AG04449 (cell line): Measurements from ENCODE around the gene GRAMD2B.

Experiments
- CTCF ChIA-PET: fragments of 350-600 bp; formaldehyde crosslinking; extraction: SDS; loops from one replicate; lab custom pipeline; 2021; ENCODE audit warnings: antibody characterized with exemption; lab: Yijun Ruan, JAX
- POLR2A ChIA-PET: fragments of 400-600, 350-600 bp; formaldehyde crosslinking; extraction: SDS; loops from one replicate; lab custom pipeline; 2020; ENCODE audit warnings: antibody characterized with exemption, inconsistent platforms; lab: Yijun Ruan, JAX
- DNase-seq: peaks from one replicate; pipeline ENCODE4 v3.0.0-alpha.2; 2010; ENCODE audit warnings: low read depth, low spot score
- H3K4me3 ChIP-seq: 2 replicates; pipeline ENCODE4 v1.5.1; 2011; ENCODE audit warnings: low read depth, mild to moderate bottlenecking, control low read depth, low read length
- CTCF ChIP-seq: IDR thresholded peaks from one replicate; pipeline ENCODE4 v1.5.1; 2011; ENCODE audit warnings: mild to moderate bottlenecking, moderate library complexity, low read length, control low read depth, inconsistent platforms; ENCODE audit not compliant: insufficient read depth; ENCODE audit errors: missing control alignments

GRAMD2B gene

GRCh38 chr5:126448720-126449119 is 25.5 kb downstream of the GRAMD2B start:
- ChIA-PET POLR2A (no interaction called here), CTCF (interaction anchor here (4.0 kb wide), 1 partner anchor 95 kb away, joined by 17 read pairs; no protein-coding TSS in a partner anchor)
- no peak for TF ChIP-seq CTCF
- no peak for DNase-seq
- no peak overlapping the region for H3K4me3 ChIP-seq

- no peak overlapping the region for H3K4me3 ChIP-seq
- CTCF ChIA-PET = interaction anchor here (0.8 kb wide), 1 partner anchor 10 kb away, joined by 3 read pairs; no protein-coding TSS in a partner anchor
- POLR2A ChIA-PET = no interaction called here
- DNase-seq = no peak
- no peak for TF ChIP-seq CTCF
These were observed 26.6 kb downstream of the GRAMD2B start for GRCh38 chr5:126449751-126450271.

- DNase-seq = no peak
- no peak overlapping the region for H3K4me3 ChIP-seq
- POLR2A ChIA-PET = no interaction called here
- CTCF ChIA-PET = interaction anchor here (0.8 kb wide), 1 partner anchor 10 kb away, joined by 3 read pairs; no protein-coding TSS in a partner anchor
- no peak for TF ChIP-seq CTCF
These were observed 27.1 kb downstream of the GRAMD2B start for GRCh38 chr5:126450346-126450745.

- no peak for DNase-seq
- no peak overlapping the region for H3K4me3 ChIP-seq
- CTCF ChIA-PET = no interaction called here
- TF ChIP-seq CTCF = no peak
- POLR2A ChIA-PET = no interaction called here
These were observed 27.7 kb downstream of the GRAMD2B start for GRCh38 chr5:126450907-126451306.

GRCh38 chr5:126452477-126452876 is 29.3 kb downstream of the GRAMD2B start:
- H3K4me3 ChIP-seq = no peak overlapping the region
- ChIA-PET CTCF (interaction anchor here (0.7 kb wide), 1 partner anchor 38 kb away, joined by 3 read pairs; no protein-coding TSS in a partner anchor), POLR2A (no interaction called here)
- TF ChIP-seq CTCF = no peak
- DNase-seq = no peak

GRCh38 chr5:126454081-126454480 is 30.9 kb downstream of the GRAMD2B start:
- DNase-seq = no peak
- no peak for TF ChIP-seq CTCF
- ChIA-PET POLR2A (no interaction called here), CTCF (no interaction called here)
- H3K4me3 ChIP-seq = no peak overlapping the region
